ENCODE measurements around the gene GAS2L2. TPM values are rescaled to one million over a fixed set of nuclear protein-coding genes. Genes with fewer than 3 reads are reported as not detected.

GAS2L2 gene
- total RNA-seq, 1 donor from 2014 or later, result 0.10 TPM

DNA sequence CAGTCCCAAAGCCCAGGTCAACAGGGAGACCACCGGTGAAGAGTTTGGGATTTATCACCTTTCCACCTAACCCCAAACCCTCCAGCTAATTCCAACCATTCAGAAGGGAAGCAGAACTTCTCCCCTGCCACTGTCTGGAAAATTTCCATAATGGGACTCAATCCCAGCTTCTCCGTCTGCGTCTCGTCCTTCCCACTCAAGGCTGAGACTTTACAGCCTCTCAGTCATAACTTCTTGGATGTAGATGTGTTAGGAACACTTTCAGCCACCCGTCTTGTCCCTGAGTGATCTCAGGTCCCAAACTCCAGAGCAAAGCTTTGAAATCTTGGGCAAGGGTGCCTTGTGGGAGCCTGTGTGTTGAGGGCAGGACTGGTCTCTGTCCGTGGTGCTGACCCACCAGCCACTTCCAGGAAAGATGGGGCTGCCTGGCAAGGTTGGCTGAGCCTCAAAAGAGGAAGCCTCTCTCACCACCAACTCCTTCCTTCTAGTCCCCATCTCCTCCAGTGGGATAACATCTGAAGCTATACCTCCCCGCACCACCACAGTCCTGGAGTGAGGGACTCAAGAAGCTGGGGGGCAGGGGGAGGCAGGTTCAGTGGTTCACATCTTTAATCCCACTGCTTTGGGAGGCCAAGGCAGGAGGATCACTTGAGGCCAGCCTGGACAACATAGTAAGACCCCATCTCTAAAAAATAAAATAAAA, 9.3 kb downstream of the GAS2L2 start:
- peak; percentile 67 for DNase-seq (ENCODE audit: low spot score)

DNA sequence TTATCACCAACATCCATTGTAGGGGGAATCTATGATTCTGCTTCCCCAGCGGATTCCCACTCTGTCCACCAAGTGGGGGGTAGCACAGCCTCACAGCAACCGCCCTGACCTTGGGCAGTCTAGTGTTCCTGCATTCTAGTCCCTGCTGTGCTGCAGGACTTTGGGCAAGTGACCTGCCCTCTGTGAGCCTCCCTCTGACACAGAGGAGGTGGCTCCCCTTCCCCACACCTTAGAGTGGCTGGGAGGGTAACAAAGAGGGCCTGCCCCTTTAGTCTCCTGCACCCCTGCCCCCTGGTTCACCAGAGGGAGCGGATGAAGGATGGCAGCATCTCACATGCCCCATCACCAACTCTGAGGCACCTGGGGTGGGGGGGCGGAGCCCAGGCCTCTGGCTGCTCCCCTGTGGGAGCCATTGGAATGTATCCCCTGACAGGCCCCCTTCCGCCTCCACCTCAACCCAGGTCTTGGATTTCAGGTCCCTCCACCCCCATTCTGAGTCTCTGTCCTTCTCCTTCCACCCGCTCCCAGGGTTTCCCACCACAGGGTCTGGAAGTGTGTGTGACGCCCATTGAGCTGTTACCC, 10.1 kb downstream of the GAS2L2 start:
- Mint-ChIP-seq H3K4me3 (ENCODE audit: unreplicated experiment) (no peak overlapping the region), H3K4me1 (ENCODE audit: unreplicated experiment) (peaks cover 4% of the 10 kb centered on the region), H3K9me3 (ENCODE audit: unreplicated experiment) (no peaks in the 10 kb centered on the region), H3K27me3 (ENCODE audit: unreplicated experiment) (peaks cover 15% of the 10 kb centered on the region), H3K27ac (ENCODE audit: unreplicated experiment) (no peak overlapping the region), H3K36me3 (ENCODE audit: low read depth, unreplicated experiment) (no peaks in the 10 kb centered on the region)
- DNase-seq (ENCODE audit: low spot score), result no peak
- TF ChIP-seq, protein P1, sequence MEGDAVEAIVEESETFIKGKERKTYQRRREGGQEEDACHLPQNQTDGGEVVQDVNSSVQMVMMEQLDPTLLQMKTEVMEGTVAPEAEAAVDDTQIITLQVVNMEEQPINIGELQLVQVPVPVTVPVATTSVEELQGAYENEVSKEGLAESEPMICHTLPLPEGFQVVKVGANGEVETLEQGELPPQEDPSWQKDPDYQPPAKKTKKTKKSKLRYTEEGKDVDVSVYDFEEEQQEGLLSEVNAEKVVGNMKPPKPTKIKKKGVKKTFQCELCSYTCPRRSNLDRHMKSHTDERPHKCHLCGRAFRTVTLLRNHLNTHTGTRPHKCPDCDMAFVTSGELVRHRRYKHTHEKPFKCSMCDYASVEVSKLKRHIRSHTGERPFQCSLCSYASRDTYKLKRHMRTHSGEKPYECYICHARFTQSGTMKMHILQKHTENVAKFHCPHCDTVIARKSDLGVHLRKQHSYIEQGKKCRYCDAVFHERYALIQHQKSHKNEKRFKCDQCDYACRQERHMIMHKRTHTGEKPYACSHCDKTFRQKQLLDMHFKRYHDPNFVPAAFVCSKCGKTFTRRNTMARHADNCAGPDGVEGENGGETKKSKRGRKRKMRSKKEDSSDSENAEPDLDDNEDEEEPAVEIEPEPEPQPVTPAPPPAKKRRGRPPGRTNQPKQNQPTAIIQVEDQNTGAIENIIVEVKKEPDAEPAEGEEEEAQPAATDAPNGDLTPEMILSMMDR (IDR thresholded peaks at IDR 0.05; ENCODE audit: unreplicated experiment), result no peak

More for the DNA sequence above, 9.3 kb downstream of the GAS2L2 start:
- no peaks in the 10 kb centered on the region for H3K9me3 Mint-ChIP-seq (ENCODE audit: unreplicated experiment)
- peaks cover 4% of the 10 kb centered on the region for H3K4me1 Mint-ChIP-seq (ENCODE audit: unreplicated experiment)
- no peak overlapping the region for H3K27ac Mint-ChIP-seq (ENCODE audit: unreplicated experiment)
- peaks cover 18% of the 10 kb centered on the region for H3K27me3 Mint-ChIP-seq (ENCODE audit: unreplicated experiment)
- H3K36me3 Mint-ChIP-seq (ENCODE audit: low read depth, unreplicated experiment), result no peaks in the 10 kb centered on the region
- H3K4me3 Mint-ChIP-seq (ENCODE audit: unreplicated experiment), result no peak overlapping the region
- TF ChIP-seq, protein P1 (IDR thresholded peaks at IDR 0.05; ENCODE audit: unreplicated experiment), result no peak

DNA sequence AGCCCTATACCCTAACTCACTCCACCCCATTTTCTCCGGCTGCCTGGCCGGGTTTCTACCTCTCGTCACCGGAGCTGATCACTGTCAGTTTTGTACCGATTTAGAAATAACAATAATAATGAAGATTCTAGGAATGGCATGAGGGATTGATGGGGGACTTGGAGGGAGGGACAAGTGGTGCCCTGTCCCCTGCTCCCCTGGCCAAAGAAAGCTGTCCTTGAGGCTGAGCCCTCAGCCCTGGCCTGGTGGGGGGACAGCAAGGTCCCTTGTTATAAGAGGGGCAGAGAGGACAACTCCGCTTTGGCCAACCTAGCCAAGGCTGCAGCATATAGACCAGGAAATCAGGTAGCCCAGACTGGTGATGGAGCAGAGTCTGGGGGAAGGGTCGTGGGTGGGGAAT, 10.5 kb downstream of the GAS2L2 start:
- TF ChIP-seq, protein P1 (IDR thresholded peaks at IDR 0.05; ENCODE audit: unreplicated experiment), result no peak
- Mint-ChIP-seq H3K9me3 (ENCODE audit: unreplicated experiment) (no peaks in the 10 kb centered on the region), H3K36me3 (ENCODE audit: low read depth, unreplicated experiment) (no peaks in the 10 kb centered on the region), H3K4me3 (ENCODE audit: unreplicated experiment) (no peak overlapping the region), H3K27ac (ENCODE audit: unreplicated experiment) (no peak overlapping the region), H3K27me3 (ENCODE audit: unreplicated experiment) (peaks cover 15% of the 10 kb centered on the region), H3K4me1 (ENCODE audit: unreplicated experiment) (peaks cover 4% of the 10 kb centered on the region)
- no peak for DNase-seq (ENCODE audit: low spot score)

DNA sequence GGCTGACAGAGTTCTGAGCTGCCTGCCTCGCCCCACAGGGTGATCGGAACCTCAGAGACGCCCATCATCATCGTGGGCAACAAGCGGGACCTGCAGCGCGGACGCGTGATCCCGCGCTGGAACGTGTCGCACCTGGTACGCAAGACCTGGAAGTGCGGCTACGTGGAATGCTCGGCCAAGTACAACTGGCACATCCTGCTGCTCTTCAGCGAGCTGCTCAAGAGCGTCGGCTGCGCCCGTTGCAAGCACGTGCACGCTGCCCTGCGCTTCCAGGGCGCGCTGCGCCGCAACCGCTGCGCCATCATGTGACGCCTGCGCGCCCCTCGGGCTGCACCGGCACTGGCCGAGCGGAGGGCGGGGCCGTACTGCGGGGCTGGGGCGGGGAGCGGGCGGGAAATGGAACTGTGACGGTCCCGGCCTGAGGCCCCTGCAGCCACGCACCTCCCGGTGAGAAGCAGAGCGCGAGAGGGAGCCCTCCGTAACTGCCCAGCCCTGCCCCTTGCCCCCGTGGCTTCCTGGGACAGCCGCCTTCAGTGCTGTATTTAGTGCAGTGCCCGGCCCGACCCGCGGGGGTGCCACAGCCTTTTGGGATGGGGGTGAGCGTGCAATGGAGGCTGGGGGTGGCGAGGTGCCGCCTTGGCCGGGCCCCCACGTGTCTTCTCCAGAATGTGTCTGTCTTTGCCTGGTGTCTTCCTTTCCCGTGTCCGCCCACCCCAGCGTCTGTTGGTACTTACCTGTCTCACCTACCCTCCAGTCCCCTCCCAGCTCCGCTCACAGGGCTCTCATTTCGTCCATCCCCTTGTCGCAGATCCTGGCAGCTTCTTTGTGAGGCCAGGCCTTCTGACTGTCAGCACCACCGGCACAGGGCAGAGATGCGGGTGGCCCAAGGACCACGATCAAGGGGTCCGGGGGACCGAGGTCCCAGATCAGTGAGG, 11.8 kb downstream of the GAS2L2 start:
- no peaks in the 10 kb centered on the region for H3K36me3 Mint-ChIP-seq (ENCODE audit: low read depth, unreplicated experiment)
- no peak for DNase-seq (ENCODE audit: low spot score)
- no peaks in the 10 kb centered on the region for H3K9me3 Mint-ChIP-seq (ENCODE audit: unreplicated experiment)
- no peak overlapping the region for H3K27ac Mint-ChIP-seq (ENCODE audit: unreplicated experiment)
- TF ChIP-seq, protein P1 (IDR thresholded peaks at IDR 0.05; ENCODE audit: unreplicated experiment), result peak; percentile 25
- H3K4me1 Mint-ChIP-seq (ENCODE audit: unreplicated experiment), result peaks cover 4% of the 10 kb centered on the region
- peaks cover 14% of the 10 kb centered on the region for H3K27me3 Mint-ChIP-seq (ENCODE audit: unreplicated experiment)
- no peak overlapping the region for H3K4me3 Mint-ChIP-seq (ENCODE audit: unreplicated experiment)
